ENCODE measurements around the gene STOM.

STOM gene

GRCh38 chr9:121358751-121359150 is 11.3 kb downstream of the STOM start:
- Histone ChIP-seq H3K27me3 (ENCODE audit: insufficient read depth, low read length) (no peaks in the 10 kb centered on the region), H3K36me3 (ENCODE audit: insufficient read depth, low read depth, low read length) (peaks cover 4% of the 10 kb centered on the region; the same call in 1 of the 2 replicates), H3K4me3 (ENCODE audit: low read length) (no peak overlapping the region), H3K4me1 (ENCODE audit: insufficient read depth, low read length) (peaks cover 3% of the 10 kb centered on the region; the same call in 1 of the 2 replicates), H3K9ac (ENCODE audit: low read depth, low read length) (no peak overlapping the region), H3K27ac (ENCODE audit: low read length) (no peak overlapping the region), H3K9me3 (ENCODE audit: insufficient read depth, low read depth, low read length) (no peaks in the 10 kb centered on the region)

- no peaks in the 10 kb centered on the region for H3K9me3 ChIP-seq (ENCODE audit: insufficient read depth, low read depth, low read length)
- H3K9ac ChIP-seq (ENCODE audit: low read depth, low read length): no peak overlapping the region
- no peaks in the 10 kb centered on the region for H3K27me3 ChIP-seq (ENCODE audit: insufficient read depth, low read length)
- no peak overlapping the region for H3K4me3 ChIP-seq (ENCODE audit: low read length)
- peaks cover 10% of the 10 kb centered on the region; the same call in 1 of the 2 replicates for H3K36me3 ChIP-seq (ENCODE audit: insufficient read depth, low read depth, low read length)
- H3K4me1 ChIP-seq (ENCODE audit: insufficient read depth, low read length): peaks cover 5% of the 10 kb centered on the region; the same call in 1 of the 2 replicates
- H3K27ac ChIP-seq (ENCODE audit: low read length): no peak overlapping the region
These were observed 13.0 kb downstream of the STOM start for GRCh38 chr9:121357011-121357410.

GRCh38 chr9:121354762-121355161 is 15.3 kb downstream of the STOM start:
- no peak overlapping the region for H3K9ac ChIP-seq (ENCODE audit: low read depth, low read length)
- H3K36me3 ChIP-seq (ENCODE audit: insufficient read depth, low read depth, low read length): peaks cover 12% of the 10 kb centered on the region; the same call in 1 of the 2 replicates
- no peaks in the 10 kb centered on the region for H3K9me3 ChIP-seq (ENCODE audit: insufficient read depth, low read depth, low read length)
- H3K4me3 ChIP-seq (ENCODE audit: low read length): no peak overlapping the region
- no peak overlapping the region for H3K27ac ChIP-seq (ENCODE audit: low read length)
- peaks cover 5% of the 10 kb centered on the region; the same call in 1 of the 2 replicates for H3K4me1 ChIP-seq (ENCODE audit: insufficient read depth, low read length)
- H3K27me3 ChIP-seq (ENCODE audit: insufficient read depth, low read length): no peaks in the 10 kb centered on the region

GRCh38 chr9:121354141-121354540 is 15.9 kb downstream of the STOM start:
- Histone ChIP-seq H3K27ac (ENCODE audit: low read length) (no peak overlapping the region), H3K27me3 (ENCODE audit: insufficient read depth, low read length) (no peaks in the 10 kb centered on the region), H3K4me1 (ENCODE audit: insufficient read depth, low read length) (peaks cover 5% of the 10 kb centered on the region; the same call in 1 of the 2 replicates)

GRCh38 chr9:121353241-121354061 is 16.6 kb downstream of the STOM start:
- Histone ChIP-seq H3K9ac (ENCODE audit: low read depth, low read length) (no peak overlapping the region), H3K27me3 (ENCODE audit: insufficient read depth, low read length) (no peaks in the 10 kb centered on the region), H3K27ac (ENCODE audit: low read length) (no peak overlapping the region), H3K9me3 (ENCODE audit: insufficient read depth, low read depth, low read length) (no peaks in the 10 kb centered on the region), H3K4me3 (ENCODE audit: low read length) (no peak overlapping the region), H3K36me3 (ENCODE audit: insufficient read depth, low read depth, low read length) (peaks cover 18% of the 10 kb centered on the region), H3K4me1 (ENCODE audit: insufficient read depth, low read length) (peaks cover 5% of the 10 kb centered on the region; the same call in 1 of the 2 replicates)

More at GRCh38 chr9:121354141-121354540, 15.9 kb downstream of the STOM start:
- H3K36me3 ChIP-seq (ENCODE audit: insufficient read depth, low read depth, low read length): peaks cover 12% of the 10 kb centered on the region; the same call in 1 of the 2 replicates
- no peak overlapping the region for H3K9ac ChIP-seq (ENCODE audit: low read depth, low read length)
- no peak overlapping the region for H3K4me3 ChIP-seq (ENCODE audit: low read length)
- no peaks in the 10 kb centered on the region for H3K9me3 ChIP-seq (ENCODE audit: insufficient read depth, low read depth, low read length)

- H3K9me3 ChIP-seq (ENCODE audit: insufficient read depth, low read depth, low read length): no peaks in the 10 kb centered on the region
- H3K27ac ChIP-seq (ENCODE audit: low read length): no peak overlapping the region
- no peak overlapping the region for H3K9ac ChIP-seq (ENCODE audit: low read depth, low read length)
- H3K36me3 ChIP-seq (ENCODE audit: insufficient read depth, low read depth, low read length): peaks cover 31% of the 10 kb centered on the region
- H3K4me1 ChIP-seq (ENCODE audit: insufficient read depth, low read length): peaks cover 5% of the 10 kb centered on the region; the same call in 1 of the 2 replicates
- no peaks in the 10 kb centered on the region for H3K27me3 ChIP-seq (ENCODE audit: insufficient read depth, low read length)
- no peak overlapping the region for H3K4me3 ChIP-seq (ENCODE audit: low read length)
These were observed 19.0 kb downstream of the STOM start for GRCh38 chr9:121350993-121351561.

- Histone ChIP-seq H3K9me3 (ENCODE audit: insufficient read depth, low read depth, low read length) (no peaks in the 10 kb centered on the region), H3K27me3 (ENCODE audit: insufficient read depth, low read length) (no peaks in the 10 kb centered on the region), H3K36me3 (ENCODE audit: insufficient read depth, low read depth, low read length) (peaks cover 31% of the 10 kb centered on the region), H3K27ac (ENCODE audit: low read length) (no peak overlapping the region), H3K9ac (ENCODE audit: low read depth, low read length) (no peak overlapping the region), H3K4me1 (ENCODE audit: insufficient read depth, low read length) (peaks cover 5% of the 10 kb centered on the region; the same call in 1 of the 2 replicates), H3K4me3 (ENCODE audit: low read length) (no peak overlapping the region)
These were observed 20.0 kb downstream of the STOM start for GRCh38 chr9:121350036-121350435.

GRCh38 chr9:121349009-121349408 is 21.0 kb downstream of the STOM start:
- Histone ChIP-seq H3K27me3 (ENCODE audit: insufficient read depth, low read length) (no peaks in the 10 kb centered on the region), H3K9ac (ENCODE audit: low read depth, low read length) (no peak overlapping the region), H3K9me3 (ENCODE audit: insufficient read depth, low read depth, low read length) (no peaks in the 10 kb centered on the region), H3K36me3 (ENCODE audit: insufficient read depth, low read depth, low read length) (peaks cover 29% of the 10 kb centered on the region), H3K27ac (ENCODE audit: low read length) (no peak overlapping the region), H3K4me3 (ENCODE audit: low read length) (no peak overlapping the region), H3K4me1 (ENCODE audit: insufficient read depth, low read length) (peaks cover 5% of the 10 kb centered on the region; the same call in 1 of the 2 replicates)

- Histone ChIP-seq H3K27me3 (ENCODE audit: insufficient read depth, low read length) (no peaks in the 10 kb centered on the region), H3K9me3 (ENCODE audit: insufficient read depth, low read depth, low read length) (no peaks in the 10 kb centered on the region), H3K9ac (ENCODE audit: low read depth, low read length) (no peak overlapping the region), H3K4me3 (ENCODE audit: low read length) (no peak overlapping the region), H3K27ac (ENCODE audit: low read length) (no peak overlapping the region), H3K4me1 (ENCODE audit: insufficient read depth, low read length) (no peaks in the 10 kb centered on the region), H3K36me3 (ENCODE audit: insufficient read depth, low read depth, low read length) (peaks cover 25% of the 10 kb centered on the region)
These were observed 21.8 kb downstream of the STOM start for GRCh38 chr9:121348221-121348620.

- Histone ChIP-seq H3K36me3 (ENCODE audit: insufficient read depth, low read depth, low read length) (peaks cover 19% of the 10 kb centered on the region), H3K27me3 (ENCODE audit: insufficient read depth, low read length) (no peaks in the 10 kb centered on the region), H3K9me3 (ENCODE audit: insufficient read depth, low read depth, low read length) (no peaks in the 10 kb centered on the region), H3K4me1 (ENCODE audit: insufficient read depth, low read length) (no peaks in the 10 kb centered on the region), H3K27ac (ENCODE audit: low read length) (no peak overlapping the region), H3K4me3 (ENCODE audit: low read length) (no peak overlapping the region), H3K9ac (ENCODE audit: low read depth, low read length) (no peak overlapping the region)
These were observed 25.0 kb downstream of the STOM start for GRCh38 chr9:121345070-121345469.

GRCh38 chr9:121344184-121344583 is 25.9 kb downstream of the STOM start:
- Histone ChIP-seq H3K4me1 (ENCODE audit: insufficient read depth, low read length) (no peaks in the 10 kb centered on the region), H3K9me3 (ENCODE audit: insufficient read depth, low read depth, low read length) (no peaks in the 10 kb centered on the region), H3K36me3 (ENCODE audit: insufficient read depth, low read depth, low read length) (peaks cover 19% of the 10 kb centered on the region)

More at GRCh38 chr9:121344184-121344583, 25.9 kb downstream of the STOM start:
- Histone ChIP-seq H3K4me3 (ENCODE audit: low read length) (no peak overlapping the region), H3K27me3 (ENCODE audit: insufficient read depth, low read length) (no peaks in the 10 kb centered on the region), H3K27ac (ENCODE audit: low read length) (no peak overlapping the region), H3K9ac (ENCODE audit: low read depth, low read length) (no peak overlapping the region)

Data from iPS-20b (cell line).